Activated T-helper 17 cell treated with anti-CD3 and anti-CD28 coated beads, Interleukin-2, amount 50 U/mL, for 72 hours (primary cell): ENCODE measurements around the gene FAM110D. TPM values are rescaled to one million over a fixed set of nuclear protein-coding genes. Genes with fewer than 3 reads are reported as not detected.

ENCODE experiments used
- ATAC-seq: fragments of 150-1000 bp; cut with Tn5 transposase; replicated peaks from 2 replicates; pipeline ENCODE4 v1.10.0; 2021; ENCODE audit warnings: mild to moderate bottlenecking, moderate library complexity
- H3K27ac Mint-ChIP-seq: one replicate; pipeline ENCODE4 v1.8.0; 2022; ENCODE audit warnings: mixed read lengths
- H3K27me3 Mint-ChIP-seq: one replicate; pipeline ENCODE4 v1.8.0; 2022; ENCODE audit warnings: mixed read lengths
- H3K36me3 Mint-ChIP-seq: one replicate; pipeline ENCODE4 v1.8.0; 2022; ENCODE audit warnings: low read depth, mild to moderate bottlenecking, mixed read lengths
- H3K4me1 Mint-ChIP-seq: one replicate; pipeline ENCODE4 v1.8.0; 2022; ENCODE audit warnings: mixed read lengths
- H3K4me3 Mint-ChIP-seq: one replicate; pipeline ENCODE4 v1.8.0; 2022; ENCODE audit warnings: mild to moderate bottlenecking, mixed read lengths
- H3K9me3 Mint-ChIP-seq: one replicate; pipeline ENCODE4 v1.8.0; 2022; ENCODE audit warnings: mixed read lengths
- total RNA-seq, 2 donors: library from RNA; stranded (reverse); gene quantifications; one replicate each; pipeline ENCODE4 v1.2.3, GENCODE V29; 2022

The FAM110D gene
- total RNA-seq, 2 donors from 2014 or later, result not detected

DNA sequence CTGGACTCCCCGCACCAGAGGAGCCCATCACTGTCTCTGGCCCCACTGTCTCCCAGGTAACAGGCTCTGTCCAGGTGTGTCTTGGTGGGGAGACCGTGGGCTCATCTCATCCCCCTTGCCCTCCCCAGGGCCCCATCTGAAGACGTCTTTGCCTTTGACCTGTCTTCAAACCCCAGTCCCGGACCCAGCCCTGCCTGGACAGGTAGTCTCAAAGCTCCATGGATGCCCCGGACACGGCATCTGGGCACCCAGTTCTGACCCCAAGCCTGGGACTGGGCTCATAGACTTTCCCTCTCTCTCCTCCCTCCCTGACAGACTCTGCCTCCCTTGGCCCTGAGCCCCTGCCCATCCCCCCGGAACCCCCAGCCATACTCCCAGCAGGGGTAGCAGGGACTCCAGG, 25.2 kb downstream of the FAM110D start:
- no peak overlapping the region for H3K27ac Mint-ChIP-seq
- no peaks in the 10 kb centered on the region for H3K27me3 Mint-ChIP-seq
- H3K4me3 Mint-ChIP-seq, result no peak overlapping the region
- no peaks in the 10 kb centered on the region for H3K36me3 Mint-ChIP-seq
- ATAC-seq, result no peak
- H3K9me3 Mint-ChIP-seq, result no peaks in the 10 kb centered on the region
- H3K4me1 Mint-ChIP-seq, result no peaks in the 10 kb centered on the region

DNA sequence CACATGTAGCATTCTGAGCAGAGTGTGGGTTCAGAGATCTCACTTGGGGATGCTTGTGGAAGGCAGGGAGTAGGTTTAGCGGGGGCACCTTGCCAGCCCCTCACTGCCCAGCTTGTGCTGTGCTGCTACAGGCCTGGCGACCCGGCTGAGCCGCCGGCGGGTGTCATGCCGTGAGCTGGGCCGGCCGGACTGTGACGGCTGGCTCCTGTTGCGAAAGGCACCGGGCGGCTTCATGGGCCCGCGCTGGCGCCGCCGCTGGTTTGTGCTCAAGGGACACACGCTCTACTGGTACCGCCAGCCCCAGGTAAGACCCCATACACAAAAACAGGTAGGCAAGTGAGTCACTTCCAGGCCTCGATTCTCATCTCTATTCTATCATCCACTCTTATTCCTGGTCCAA, 26.0 kb downstream of the FAM110D start:
- Mint-ChIP-seq H3K4me3 (no peak overlapping the region), H3K27me3 (no peaks in the 10 kb centered on the region), H3K27ac (no peak overlapping the region), H3K9me3 (no peaks in the 10 kb centered on the region), H3K4me1 (no peaks in the 10 kb centered on the region), H3K36me3 (no peaks in the 10 kb centered on the region)
- ATAC-seq, result no peak

- no peaks in the 10 kb centered on the region for H3K27me3 Mint-ChIP-seq
- no peak for ATAC-seq
- no peaks in the 10 kb centered on the region for H3K9me3 Mint-ChIP-seq
- H3K27ac Mint-ChIP-seq, result no peak overlapping the region
- H3K36me3 Mint-ChIP-seq, result no peaks in the 10 kb centered on the region
- no peak overlapping the region for H3K4me3 Mint-ChIP-seq
- peaks cover 9% of the 10 kb centered on the region for H3K4me1 Mint-ChIP-seq
These were observed 29.0 kb downstream of the FAM110D start for GRCh38 chr1:26187882-26188281.

DNA sequence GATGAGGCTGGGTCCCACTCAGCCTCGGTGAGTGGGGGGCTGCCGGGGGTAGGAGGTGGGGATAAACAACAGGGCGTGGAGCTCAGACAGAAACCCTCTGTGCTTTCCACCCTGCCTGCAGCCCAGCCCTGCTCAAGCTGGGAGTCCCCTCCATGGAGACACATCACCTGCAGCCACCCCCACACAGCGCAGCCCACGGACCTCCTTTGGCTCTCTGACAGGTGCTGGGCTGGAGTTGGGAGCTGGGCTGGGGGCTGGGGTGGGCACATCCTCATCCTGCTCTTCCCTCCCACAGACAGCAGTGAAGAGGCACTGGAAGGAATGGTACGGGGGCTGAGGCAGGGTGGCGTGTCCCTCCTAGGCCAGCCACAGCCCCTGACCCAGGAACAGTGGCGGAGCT, 29.6 kb downstream of the FAM110D start:
- Mint-ChIP-seq H3K27me3 (no peaks in the 10 kb centered on the region), H3K4me3 (no peak overlapping the region), H3K36me3 (no peaks in the 10 kb centered on the region), H3K9me3 (no peaks in the 10 kb centered on the region), H3K27ac (no peak overlapping the region), H3K4me1 (peaks cover 9% of the 10 kb centered on the region)
- no peak for ATAC-seq

DNA sequence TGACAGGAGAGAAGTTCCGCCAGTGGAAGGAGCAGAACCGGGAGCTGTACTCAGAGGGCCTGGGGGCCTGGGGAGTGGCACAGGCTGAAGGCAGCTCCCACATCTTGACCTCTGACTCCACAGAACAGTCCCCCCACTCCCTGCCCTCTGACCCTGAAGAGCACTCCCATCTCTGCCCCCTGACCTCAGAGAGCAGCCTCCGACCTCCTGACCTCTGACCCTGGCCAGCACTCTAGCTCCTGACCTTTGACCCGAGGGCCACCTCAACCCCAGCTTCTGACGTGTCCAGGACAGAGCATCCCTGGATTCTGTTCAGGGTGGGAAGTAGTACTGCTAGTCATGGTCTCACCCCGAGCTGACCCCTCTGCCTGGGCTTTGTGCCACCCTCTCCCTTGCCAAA, 30.5 kb downstream of the FAM110D start:
- Mint-ChIP-seq H3K36me3 (no peaks in the 10 kb centered on the region), H3K4me1 (peaks cover 9% of the 10 kb centered on the region), H3K9me3 (no peaks in the 10 kb centered on the region), H3K4me3 (no peak overlapping the region), H3K27ac (peak overlapping the region; percentile 38), H3K27me3 (no peaks in the 10 kb centered on the region)
- ATAC-seq, result no peak

GRCh38 chr1:26189751-26190275, 30.9 kb downstream of the FAM110D start:
- Mint-ChIP-seq H3K27ac (peak overlapping the region; percentile 38), H3K9me3 (no peaks in the 10 kb centered on the region), H3K4me1 (peaks cover 9% of the 10 kb centered on the region), H3K36me3 (no peaks in the 10 kb centered on the region), H3K27me3 (no peaks in the 10 kb centered on the region), H3K4me3 (no peak overlapping the region)
- no peak for ATAC-seq

DNA sequence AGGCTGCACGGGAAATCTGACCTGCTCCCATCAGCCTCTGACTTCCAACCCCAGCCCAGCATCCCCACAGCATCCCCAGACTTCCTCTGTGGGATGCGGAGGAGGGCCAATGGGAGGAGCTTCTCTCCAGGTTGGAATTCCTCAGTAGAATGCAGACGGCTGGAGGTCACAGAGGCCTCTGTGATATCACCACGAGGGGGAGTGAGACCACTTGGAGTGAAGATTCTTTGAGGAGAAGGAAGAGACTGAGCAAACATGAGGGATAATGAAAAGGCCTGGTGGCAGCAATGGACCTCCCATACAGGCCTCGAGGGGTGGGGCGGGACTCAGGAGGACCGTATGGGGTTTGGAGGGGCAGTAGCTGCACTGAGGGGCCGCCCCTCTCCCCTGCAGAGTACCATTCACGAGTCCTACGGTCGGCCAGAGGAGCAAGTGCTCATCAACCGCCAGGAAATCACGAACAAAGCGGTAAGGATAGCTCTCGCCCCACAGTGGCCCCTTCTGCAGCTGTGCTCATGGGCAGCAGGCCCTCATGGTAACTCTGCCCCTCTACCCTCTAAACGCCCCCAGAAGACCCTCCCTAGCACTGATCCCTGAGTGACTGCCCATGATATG, 31.6 kb downstream of the FAM110D start, which contains the start of gene CATSPER4:
Gene CATSPER4 (plus strand): TSS at position 230 of the 615 bp plus-strand sequence. CDS start 26 bp downstream, at position 256.
- H3K9me3 Mint-ChIP-seq, result no peaks in the 10 kb centered on the region
- H3K4me1 Mint-ChIP-seq, result peaks cover 9% of the 10 kb centered on the region
- H3K36me3 Mint-ChIP-seq, result no peaks in the 10 kb centered on the region
- peak within 1 kb of the TSS; percentile 38 for H3K27ac Mint-ChIP-seq
- no peak within 1 kb of the TSS for H3K4me3 Mint-ChIP-seq
- no peak for ATAC-seq
- no peaks in the 10 kb centered on the region for H3K27me3 Mint-ChIP-seq

DNA sequence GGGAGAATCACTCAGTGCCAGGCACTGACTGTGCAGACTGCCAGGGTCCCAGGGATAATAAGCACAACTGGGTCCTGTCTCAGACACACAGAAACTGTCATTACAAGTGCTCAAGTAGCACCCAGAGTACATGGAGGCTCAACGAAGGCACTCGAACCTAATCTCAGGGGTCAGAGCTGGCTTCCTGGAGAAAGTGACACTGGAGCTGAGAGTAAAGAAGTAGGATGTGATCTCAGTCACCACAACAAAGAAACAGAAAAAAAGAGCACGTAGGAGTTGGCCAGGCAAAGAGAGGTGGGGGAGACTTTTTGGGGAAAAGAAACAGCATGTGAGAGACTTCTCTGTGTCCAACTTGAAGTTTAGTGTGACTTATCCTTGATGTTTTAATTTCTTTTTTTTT, 32.9 kb downstream of the FAM110D start:
- no peaks in the 10 kb centered on the region for H3K9me3 Mint-ChIP-seq
- peaks cover 9% of the 10 kb centered on the region for H3K4me1 Mint-ChIP-seq
- ATAC-seq, result peak; percentile 82
- H3K27ac Mint-ChIP-seq, result peak overlapping the region; percentile 77
- peak overlapping the region; percentile 39 for H3K4me3 Mint-ChIP-seq
- H3K36me3 Mint-ChIP-seq, result no peaks in the 10 kb centered on the region
- H3K27me3 Mint-ChIP-seq, result no peaks in the 10 kb centered on the region

DNA sequence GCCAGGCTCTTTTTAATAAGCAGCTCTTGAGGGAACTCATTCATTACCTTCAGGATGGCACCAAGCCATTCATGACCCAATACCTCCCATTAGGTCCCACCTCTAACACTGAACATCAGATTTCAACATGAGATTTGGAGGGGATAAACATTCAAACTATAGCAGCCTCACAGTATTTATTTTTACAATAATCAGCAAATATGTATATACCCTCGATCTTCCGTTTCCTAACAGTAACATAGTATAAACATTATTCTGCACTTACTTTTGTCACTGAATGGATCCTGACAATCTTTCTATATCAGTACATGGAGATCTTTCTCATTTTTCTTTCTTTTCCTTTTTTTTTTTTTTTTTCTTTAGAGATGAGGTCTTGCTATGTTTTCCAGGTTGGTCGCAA, 36.9 kb downstream of the FAM110D start:
- no peaks in the 10 kb centered on the region for H3K9me3 Mint-ChIP-seq
- no peaks in the 10 kb centered on the region for H3K27me3 Mint-ChIP-seq
- peaks cover 14% of the 10 kb centered on the region for H3K4me1 Mint-ChIP-seq
- H3K4me3 Mint-ChIP-seq, result no peak overlapping the region
- no peaks in the 10 kb centered on the region for H3K36me3 Mint-ChIP-seq
- no peak for ATAC-seq
- H3K27ac Mint-ChIP-seq, result no peak overlapping the region

DNA sequence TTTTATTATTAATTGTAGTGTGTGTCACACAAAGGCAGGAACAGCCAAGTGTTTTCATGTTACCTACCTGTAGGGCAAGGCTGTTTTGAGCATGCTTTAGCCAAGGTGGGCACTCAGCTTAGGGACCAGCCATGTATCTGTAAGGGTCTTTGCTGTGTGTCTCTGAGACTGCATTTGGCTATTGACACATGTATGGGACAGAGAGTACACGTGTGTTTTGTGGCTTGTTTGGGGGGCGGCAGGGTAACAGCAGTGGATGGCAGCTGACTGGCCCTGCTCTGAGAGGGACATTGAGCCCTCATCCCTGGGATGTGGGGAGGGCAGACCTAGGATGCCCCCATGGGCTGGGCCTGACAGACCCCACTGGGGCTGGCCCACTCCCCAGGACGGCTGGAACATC, 38.4 kb downstream of the FAM110D start:
- Mint-ChIP-seq H3K4me3 (no peak overlapping the region), H3K9me3 (no peaks in the 10 kb centered on the region), H3K36me3 (no peaks in the 10 kb centered on the region), H3K27me3 (no peaks in the 10 kb centered on the region), H3K27ac (no peak overlapping the region), H3K4me1 (peaks cover 12% of the 10 kb centered on the region)
- no peak for ATAC-seq

- no peak for ATAC-seq
- no peaks in the 10 kb centered on the region for H3K27me3 Mint-ChIP-seq
- no peaks in the 10 kb centered on the region for H3K36me3 Mint-ChIP-seq
- H3K4me3 Mint-ChIP-seq, result no peak overlapping the region
- H3K4me1 Mint-ChIP-seq, result peaks cover 17% of the 10 kb centered on the region
- H3K27ac Mint-ChIP-seq, result no peak overlapping the region
- no peaks in the 10 kb centered on the region for H3K9me3 Mint-ChIP-seq
These were observed 38.9 kb downstream of the FAM110D start for GRCh38 chr1:26197813-26198212.

DNA sequence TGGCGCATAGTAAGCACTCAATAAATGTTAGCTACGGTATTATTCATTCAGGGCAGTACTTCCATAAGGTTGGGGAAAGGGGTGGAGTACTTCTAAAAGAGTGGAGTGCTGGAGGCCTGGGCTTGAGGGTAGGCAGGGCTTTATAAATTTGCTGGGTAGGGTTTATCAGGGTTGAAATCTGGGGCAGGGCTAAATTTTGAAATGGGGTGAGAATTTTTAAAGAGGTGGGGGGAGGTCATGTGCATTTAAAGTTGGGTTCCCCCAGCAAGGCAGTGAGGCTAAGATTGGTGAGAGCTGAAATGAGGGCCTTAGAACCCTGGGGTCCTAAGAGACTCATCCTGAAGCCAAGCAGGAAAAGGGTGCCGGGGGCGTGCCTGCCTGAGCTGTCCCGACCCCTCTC, 41.5 kb downstream of the FAM110D start:
- Mint-ChIP-seq H3K4me1 (peaks cover 23% of the 10 kb centered on the region), H3K9me3 (no peaks in the 10 kb centered on the region), H3K27me3 (no peaks in the 10 kb centered on the region), H3K27ac (peak overlapping the region; percentile 89), H3K36me3 (no peaks in the 10 kb centered on the region), H3K4me3 (peak overlapping the region; percentile 62)
- no peak for ATAC-seq

GRCh38 chr1:26203642-26204318, 44.9 kb downstream of the FAM110D start:
- Mint-ChIP-seq H3K4me1 (peaks cover 23% of the 10 kb centered on the region), H3K27ac (no peak overlapping the region), H3K9me3 (no peaks in the 10 kb centered on the region), H3K36me3 (no peaks in the 10 kb centered on the region), H3K27me3 (no peaks in the 10 kb centered on the region), H3K4me3 (no peak overlapping the region)
- no peak for ATAC-seq

DNA sequence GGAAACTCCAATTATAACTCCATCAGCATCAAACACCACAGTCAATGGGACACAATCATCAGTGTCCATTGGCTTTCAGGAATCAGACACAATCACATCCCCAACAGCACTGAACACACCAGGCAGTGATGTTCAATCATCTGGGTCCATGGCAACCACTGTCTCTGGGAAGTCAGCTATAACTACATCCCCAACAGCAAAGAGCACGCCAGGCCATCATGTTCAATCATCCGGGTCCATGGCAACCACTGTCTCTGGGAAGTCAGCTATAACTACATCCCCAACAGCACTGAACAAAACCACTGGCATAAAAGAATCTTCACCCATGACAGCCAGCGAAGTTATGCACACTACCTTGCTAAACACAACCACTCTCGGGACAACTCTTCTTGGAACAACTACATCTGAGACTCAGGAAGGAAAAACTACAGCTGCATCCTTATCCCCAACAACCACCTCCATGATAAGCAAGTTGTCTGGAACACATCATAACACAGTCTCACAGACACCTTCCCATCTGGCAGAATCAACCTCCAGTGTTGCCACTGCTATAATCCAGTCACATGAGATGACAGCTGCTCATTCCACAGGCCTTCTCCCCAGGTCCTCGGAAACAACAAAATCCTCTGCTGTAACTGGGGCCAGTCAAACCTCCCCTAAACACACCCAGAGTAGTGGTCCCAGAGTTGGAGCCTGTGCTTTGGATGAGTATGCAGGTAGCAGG, 51.4 kb downstream of the FAM110D start:
- Mint-ChIP-seq H3K36me3 (no peaks in the 10 kb centered on the region), H3K9me3 (no peaks in the 10 kb centered on the region), H3K4me1 (no peaks in the 10 kb centered on the region), H3K4me3 (no peak overlapping the region), H3K27me3 (no peaks in the 10 kb centered on the region), H3K27ac (no peak overlapping the region)
- no peak for ATAC-seq

DNA sequence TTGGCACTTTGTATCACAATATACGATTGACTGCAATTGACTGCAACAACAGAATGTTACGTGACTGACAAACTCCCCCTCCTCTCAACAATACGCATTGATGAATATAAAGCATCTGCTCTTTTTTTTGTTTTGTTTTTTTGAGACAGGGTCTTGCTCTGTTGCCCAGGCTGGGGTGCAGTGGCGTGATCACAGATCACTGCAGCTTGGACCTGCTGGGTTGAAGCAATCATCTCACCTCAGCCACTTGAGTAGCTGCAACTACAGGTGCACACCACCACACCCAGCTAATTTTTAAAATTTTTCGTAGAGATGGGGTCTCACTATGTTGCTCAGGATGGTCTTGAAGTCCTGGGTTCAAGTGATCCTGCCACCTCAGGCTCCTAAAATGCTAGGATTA, 53.8 kb downstream of the FAM110D start:
- H3K36me3 Mint-ChIP-seq, result no peaks in the 10 kb centered on the region
- H3K4me1 Mint-ChIP-seq, result no peaks in the 10 kb centered on the region
- H3K9me3 Mint-ChIP-seq, result no peaks in the 10 kb centered on the region
- no peaks in the 10 kb centered on the region for H3K27me3 Mint-ChIP-seq
- H3K27ac Mint-ChIP-seq, result no peak overlapping the region
- H3K4me3 Mint-ChIP-seq, result no peak overlapping the region
- no peak for ATAC-seq
